ENCODE data around the gene FAM53A.

- TF ChIP-seq CTCF (conservative IDR thresholded peaks at IDR 0.05): no peak
- no peak for TF ChIP-seq ZFX (IDR thresholded peaks at IDR 0.05)
These were observed 69.1 kb downstream of the FAM53A start for GRCh38 chr4:1614854-1615595.
